K562 (cell line): ENCODE results near the gene ACADSB. TPM values are rescaled to one million over a fixed set of nuclear protein-coding genes. Genes with fewer than 3 reads are reported as not detected.

Source experiments
- ATAC-seq: fragments of 200-7000 bp; cut with Tn5 transposase; 3 replicates; pipeline ENCODE4 v1.9.1; 2020; ENCODE audit warnings: moderate library complexity
- BruUV-seq: library from RNA; stranded (reverse); fragments of 400-500 nt; replicated peaks from 2 replicates; lab custom pipeline; 2021; lab: Mats Ljungman, UMichigan
- CTCF ChIA-PET: fragments of 300-600 bp; formaldehyde crosslinking; extraction: SDS; loops from one replicate; lab custom pipeline; 2021; ENCODE audit warnings: low intra/inter-chr PET ratio; lab: Yijun Ruan, JAX
- POLR2A ChIA-PET: fragments of 300-600, 350-650 bp; sonication (Branson Sonifier 250); formaldehyde crosslinking; extraction: SDS; loops from one replicate; lab custom pipeline; 2021; ENCODE audit warnings: antibody characterized with exemption, inconsistent platforms; lab: Yijun Ruan, JAX
- DNase-seq, 4 experiments: peaks; one replicate each; pipeline versions ENCODE4 v3.0.0 to v3.0.0-alpha.2; 2011 to 2018; ENCODE audit warnings: low spot score in 3 of 4, mixed read lengths in 3 of 4; ENCODE audit errors: extremely low read depth in 1 of 4
- FAIRE-seq: peaks from 2 replicates; lab custom pipeline; 2011; peaks lifted over from hg19 to GRCh38; lab: Jason Lieb, UNC
- H2AFZ ChIP-seq: 2 replicates; pipeline ENCODE4 v1.6.0; 2011; ENCODE audit warnings: low read depth, low read length, control low read depth, inconsistent platforms
- H3K27ac ChIP-seq: fragments of 200-600 bp; 3 replicates; pipeline ENCODE4 v1.8.0; 2011; ENCODE audit warnings: low read depth, mild to moderate bottlenecking, control low read depth, inconsistent platforms, low read length, moderate library complexity, mixed read lengths; ENCODE audit errors: extremely low read depth
- H3K27me3 ChIP-seq, 2 experiments: fragments of 300-600 bp in 1 of 2; 2 replicates in 1 of 2; 3 replicates in 1 of 2; pipeline versions ENCODE4 v1.6.0 to v1.8.0; 2011; ENCODE audit warnings: inconsistent platforms in 2 of 2, low read length in 2 of 2, mild to moderate bottlenecking in 1 of 2, mixed read lengths in 1 of 2, moderate library complexity in 1 of 2; ENCODE audit not compliant: control insufficient read depth in 2 of 2, insufficient read depth in 2 of 2
- H3K36me3 ChIP-seq: fragments of 300-600 bp; 3 replicates; pipeline ENCODE4 v1.8.0; 2011; ENCODE audit warnings: mild to moderate bottlenecking, low read length, inconsistent platforms; ENCODE audit not compliant: control insufficient read depth, insufficient read depth
- H3K4me1 ChIP-seq, 2 experiments: fragments of 200-600 bp in 1 of 2; replicated peaks in 1 of 2; 2 replicates in 1 of 2; 3 replicates in 1 of 2; pipeline versions ENCODE4 v1.5.1 to v1.8.0; 2011; ENCODE audit warnings: inconsistent platforms in 2 of 2, low read length in 2 of 2, mild to moderate bottlenecking in 1 of 2, mixed read lengths in 1 of 2, moderate library complexity in 1 of 2; ENCODE audit not compliant: control insufficient read depth in 2 of 2, insufficient read depth in 2 of 2
- H3K4me2 ChIP-seq: 2 replicates; pipeline ENCODE4 v1.6.1; 2011; ENCODE audit warnings: low read length, control low read depth, inconsistent platforms, mixed read lengths; ENCODE audit not compliant: insufficient read depth
- H3K4me3 ChIP-seq: fragments of 200-600 bp; sonication (generic), shearing (Covaris generic); 2 replicates; pipeline ENCODE4 v1.5.1; 2016; ENCODE audit warnings: control low read depth, inconsistent platforms
- H3K79me2 ChIP-seq: fragments of 200-600 bp; 3 replicates; pipeline ENCODE4 v1.8.0; 2011; ENCODE audit warnings: low read length, inconsistent platforms; ENCODE audit not compliant: control insufficient read depth, insufficient read depth
- H3K9ac ChIP-seq, 2 experiments: 2 replicates each; pipeline versions ENCODE4 v1.6.0 to v1.6.1; 2011; ENCODE audit warnings: low read depth in 2 of 2, low read length in 2 of 2, control low read depth in 1 of 2, inconsistent platforms in 1 of 2, mild to moderate bottlenecking in 1 of 2, mixed read lengths in 1 of 2; ENCODE audit not compliant: insufficient read depth in 1 of 2
- H3K9me1 ChIP-seq: one replicate; pipeline ENCODE4 v1.6.0; 2011; ENCODE audit warnings: inconsistent platforms, mild to moderate bottlenecking, low read length, moderate library complexity; ENCODE audit not compliant: control insufficient read depth, insufficient read depth
- H3K9me3 ChIP-seq: replicated peaks from 2 replicates; pipeline ENCODE4 v1.5.1; 2011; ENCODE audit warnings: low read depth, low read length, inconsistent platforms; ENCODE audit not compliant: control insufficient read depth, insufficient read depth
- H4K20me1 ChIP-seq: replicated peaks from 2 replicates; pipeline ENCODE4 v1.6.1; 2011; ENCODE audit warnings: low read length, inconsistent platforms, mixed read lengths; ENCODE audit not compliant: control insufficient read depth, insufficient read depth
- MAFF ChIP-seq: IDR thresholded peaks from 2 replicates; pipeline ENCODE4 v1.6.1; 2012; ENCODE audit warnings: low read length, improper control_type of control experiment
- MXI1 ChIP-seq: IDR thresholded peaks from 2 replicates; pipeline ENCODE4 v1.6.1; 2011; ENCODE audit warnings: low read depth, mild to moderate bottlenecking, improper control_type of control experiment, low read length
- NCOA4 ChIP-seq: fragments of 450-650 bp; IDR thresholded peaks from 2 replicates; pipeline ENCODE4 v1.6.1; 2018; ENCODE audit warnings: mild to moderate bottlenecking; ENCODE audit not compliant: partially characterized antibody
- REST ChIP-seq, 2 experiments: fragments of 450-650 bp; formaldehyde crosslinking in 1 of 2; IDR thresholded peaks; 2 replicates each; pipeline versions ENCODE4 v1.4.0 to v1.6.1; 2014 to 2020; ENCODE audit warnings: mild to moderate bottlenecking in 2 of 2, borderline replicate concordance in 1 of 2, low read depth in 1 of 2
- SMAD4 ChIP-seq: fragments of 250-450 bp; sonication (Bioruptor Pico); conservative IDR thresholded peaks from 2 replicates; pipeline ENCODE4 v1.8.0; 2021; ENCODE audit warnings: inconsistent platforms, mild to moderate bottlenecking, moderate library complexity
- YBX1 ChIP-seq: fragments of 450-650 bp; IDR thresholded peaks from 2 replicates; pipeline ENCODE4 v1.7.1; 2016; ENCODE audit warnings: mild to moderate bottlenecking
- ZC3H4 ChIP-seq: sonication (generic); formaldehyde crosslinking; IDR thresholded peaks from 2 replicates; pipeline ENCODE4 v1.9.0; 2021; ENCODE audit warnings: missing genetic modification reagents, borderline replicate concordance
- ZNF696 ChIP-seq: fragments of 250-450 bp; sonication (Bioruptor Pico); conservative IDR thresholded peaks from 2 replicates; pipeline ENCODE4 v1.4.0; 2020; ENCODE audit warnings: mild to moderate bottlenecking, moderate library complexity
- WGBS: fragments of 100-300 bp; shearing (Covaris generic); methylation state at CpG from one replicate; pipeline ENCODE4 v1.1.6; 2016; ENCODE audit warnings: low coverage, mixed read lengths; ENCODE audit not compliant: insufficient coverage; ENCODE audit errors: missing lambda C conversion rate; 5-methylcytosine and 5-hydroxymethylcytosine counted together
- in situ Hi-C: fragments of 300-500 bp; cut with MboI; formaldehyde crosslinking; loops from 4 replicates; pipeline ENCODE4 v1.15.0; 2018; ENCODE audit warnings: inconsistent platforms, mixed read lengths
- intact Hi-C: fragments of 100-400 bp; cut with micrococcal nuclease; formaldehyde crosslinking; loops from 2 replicates; pipeline ENCODE4 v1.14.2; 2022
- polyA plus RNA-seq, 8 experiments: library from polyadenylated mRNA; depleted of rRNA in 4 of 8; stranded (reverse) in 5 of 8; unstranded in 3 of 8; fragments of >200 nt; fragmentation: Nextera tagmentation in 2 of 8; fragmentation: Illumina TruSeq in 1 of 8; extraction: Ambion mirVana in 2 of 8; extraction: Trizol in 1 of 8; gene quantifications; 2 replicates each; pipeline versions ENCODE4 v1.2.1 to v1.2.3, GENCODE V29; 2011 to 2014; ENCODE audit warnings: inconsistent platforms in 1 of 8, missing spikeins in 1 of 8
- total RNA-seq, 7 experiments: library from RNA; depleted of rRNA in 6 of 7; stranded (reverse); fragments of >200 nt in 6 of 7; fragmentation: Illumina TruSeq in 2 of 7; extraction: Trizol in 2 of 7; gene quantifications; 2 replicates each; pipeline versions ENCODE4 v1.2.1 to v1.2.3, GENCODE V29; 2011 to 2021; ENCODE audit warnings: low replicate concordance in 1 of 7

Gene ACADSB
- total and polyA plus RNA-seq, 9 of the 15 experiments (the other 6 are each of a cell fraction or from before 2014, with no cell fraction given) = 2.9 to 9.1 (median 5.8) TPM

GRCh38 chr10:123068087-123068853 lies 59.5 kb downstream of the ACADSB start (continued):
- TF ChIP-seq ZNF696 (CRISPR knock-in tag) (no peak), MXI1 (no peak)

- no peak overlapping the region for H3K4me2 ChIP-seq
- H3K9ac ChIP-seq = no peak overlapping the region
- H3K79me2 ChIP-seq = no peaks in the 10 kb centered on the region
- no peak for TF ChIP-seq REST (IDR thresholded peaks at IDR 0.05; ENCODE audit: borderline replicate concordance)
- no peak for TF ChIP-seq REST (CRISPR knock-in tag; IDR thresholded peaks at IDR 0.05; ENCODE audit: low read depth)
- TF ChIP-seq ZC3H4 (CRISPR knock-in tag) = no peak
- TF ChIP-seq MAFF = no peak
- TF ChIP-seq NCOA4 = no peak
- no peak for TF ChIP-seq SMAD4 (CRISPR knock-in tag)
- no peak for TF ChIP-seq YBX1
- H3K36me3 ChIP-seq = no peaks in the 10 kb centered on the region
- no peaks in the 10 kb centered on the region for H3K9me3 ChIP-seq
- ATAC-seq = no peak
- FAIRE-seq = no peak
- no TSS peak for BruUV-seq
- no peak overlapping the region for H3K27ac ChIP-seq
- no peak for DNase-seq
- POLR2A ChIA-PET = interaction anchor here (0.6 to 1.1 kb wide), 2 partner anchors 11 to 12 kb away, joined by 3 read pairs; no protein-coding TSS in a partner anchor
- WGBS = 0% methylated on average over 8 of the region's 8 CpGs
- intact Hi-C loops = no loop called here
- no peaks in the 10 kb centered on the region for H4K20me1 ChIP-seq
- no peak overlapping the region for H2AFZ ChIP-seq
- H3K4me1 ChIP-seq = no peaks in the 10 kb centered on the region
- no peaks in the 10 kb centered on the region for H3K9me1 ChIP-seq
- in situ Hi-C loops = no loop called here
- H3K27me3 ChIP-seq = peaks cover 2 to 23% of the 10 kb centered on the region in 2 experiments; a peak in 3 of 5 replicates
- no peak overlapping the region for H3K4me3 ChIP-seq
- CTCF ChIA-PET = no interaction called here
Observed at GRCh38 chr10:123069246-123069986, 60.6 kb downstream of the ACADSB start.
